H1 (cell line): Measurements from ENCODE around the gene CAV3. TPM values are rescaled to one million over a fixed set of nuclear protein-coding genes. Genes with fewer than 3 reads are reported as not detected.

Experiments
- ATF3 ChIP-seq: IDR thresholded peaks from 2 replicates; pipeline ENCODE4 v1.6.1; 2011; ENCODE audit warnings: low read depth, mild to moderate bottlenecking, low read length; ENCODE audit not compliant: insufficient read depth
- CBX5 ChIP-seq: fragments of 300-800, 300-1000 bp; sonication (generic); IDR thresholded peaks from 2 replicates; pipeline ENCODE4 v1.7.1; 2016; ENCODE audit warnings: antibody characterized with exemption, low read length, low read depth
- CBX8 ChIP-seq: fragments of 300-800, 300-1000 bp; sonication (generic); IDR thresholded peaks from 2 replicates; pipeline ENCODE4 v1.7.1; 2016; ENCODE audit warnings: low read depth, low read length, borderline replicate concordance
- CTCF ChIP-seq, 3 experiments: IDR thresholded peaks; 1 replicate in 2 of 3; 2 replicates in 1 of 3; pipeline versions ENCODE4 v1.5.1 to v1.6.1; 2011; ENCODE audit warnings: low read length in 3 of 3, mild to moderate bottlenecking in 3 of 3, inconsistent platforms in 2 of 3, low read depth in 1 of 3, moderate library complexity in 1 of 3; ENCODE audit not compliant: insufficient read depth in 1 of 3; ENCODE audit errors: control extremely low read depth in 1 of 3
- SIX5 ChIP-seq: IDR thresholded peaks from 2 replicates; pipeline ENCODE4 v1.6.1; 2011; ENCODE audit warnings: mild to moderate bottlenecking, low read depth, low read length
- SP1 ChIP-seq: IDR thresholded peaks from 2 replicates; pipeline ENCODE4 v1.6.1; 2011; ENCODE audit warnings: low read depth, low read length
- TAF7 ChIP-seq: optimal IDR thresholded peaks from 2 replicates; pipeline ENCODE3; 2011; ENCODE audit warnings: low read depth, mild to moderate bottlenecking, inconsistent platforms, low read length, moderate library complexity, borderline replicate concordance
- TEAD4 ChIP-seq: IDR thresholded peaks from 2 replicates; pipeline ENCODE4 v1.6.1; 2012; ENCODE audit warnings: low read depth, low read length, inconsistent platforms, mixed read lengths
- polyA plus RNA-seq, 7 experiments: library from polyadenylated mRNA; depleted of rRNA in 3 of 7; stranded (reverse) in 5 of 7; unstranded in 2 of 7; fragments of >200 nt in 5 of 7; fragments of 200-250 nt in 2 of 7; gene quantifications; 1 replicate in 5 of 7; 2 replicates in 1 of 7; 4 replicates in 1 of 7; pipeline versions ENCODE4 v1.2.1 to v1.2.3, GENCODE V29; 2011 to 2013; ENCODE audit warnings: missing spikeins in 2 of 7, mixed read lengths in 2 of 7
- total RNA-seq: library from RNA; stranded (reverse); fragmentation: NEBNext Ultra II Directional; extraction: Animal tissue kit (Norgen Biotek cat#: 25700); gene quantifications from 2 replicates; pipeline ENCODE4 v1.2.1, GENCODE V29; 2021

Gene CAV3
- total and polyA plus RNA-seq, 2 of the 8 experiments (the other 6 are each of a cell fraction or from before 2014, with no cell fraction given) = not detected

GRCh38 chr3:8709287-8709686 is 24.3 kb upstream of the CAV3 start (continued):
- no peak for TF ChIP-seq CBX5
- no peak for TF ChIP-seq SIX5
- no peak for TF ChIP-seq ATF3
- TF ChIP-seq CTCF (IDR thresholded peaks at IDR 0.05; ENCODE audit: control extremely low read depth in 1 of 3, insufficient read depth in 1 of 3, low read depth in 1 of 3, low read length in 3 of 3) = no peak
- no peak for TF ChIP-seq TEAD4
- no peak for TF ChIP-seq CBX8
- TF ChIP-seq SP1 = no peak
- TF ChIP-seq TAF7 = no peak
